ENCODE data around the gene TMEM258.

The TMEM258 gene

DNA sequence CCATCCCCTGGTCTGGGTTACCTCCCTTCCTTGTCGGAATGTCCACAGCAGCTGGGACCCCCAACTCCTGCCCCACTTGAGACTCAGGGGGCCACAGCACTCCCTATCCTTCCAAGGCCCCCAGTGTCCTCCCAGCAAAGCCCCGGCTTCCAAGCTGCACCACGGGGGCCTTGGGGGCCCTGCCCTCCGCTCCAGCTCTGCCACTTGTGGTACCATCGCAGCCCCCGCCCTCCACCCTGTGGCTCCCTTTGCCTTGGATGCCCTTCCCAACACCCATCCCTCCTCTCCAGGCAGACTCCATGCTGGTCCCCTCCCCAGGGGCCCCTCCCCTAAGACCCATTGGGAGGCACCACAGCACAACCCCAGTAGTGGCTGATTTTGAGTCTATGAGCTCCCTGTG is 17.3 kb downstream of the TMEM258 start:
- no peak for DNase-seq

DNA sequence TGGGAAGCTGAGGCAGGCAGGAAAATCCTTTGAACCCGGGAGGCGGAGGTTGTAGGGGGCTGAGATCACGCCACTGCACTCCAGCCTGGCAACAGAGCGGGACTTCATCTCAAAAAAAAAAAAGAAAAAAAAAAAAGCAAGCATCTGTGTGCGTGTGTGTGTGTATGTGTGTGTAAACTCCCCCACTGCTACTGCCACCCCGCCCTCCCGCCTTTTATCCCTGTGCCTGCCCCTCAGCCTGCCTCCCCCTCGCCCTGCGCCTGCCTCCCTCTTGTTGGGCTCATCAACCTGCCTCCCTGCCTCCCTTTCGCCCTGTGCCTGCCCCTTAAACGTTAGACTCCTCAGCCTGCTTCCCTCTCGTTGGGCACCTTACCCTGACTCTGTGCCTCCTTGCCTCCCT is 18.0 kb downstream of the TMEM258 start:
- no peak for DNase-seq

DNA sequence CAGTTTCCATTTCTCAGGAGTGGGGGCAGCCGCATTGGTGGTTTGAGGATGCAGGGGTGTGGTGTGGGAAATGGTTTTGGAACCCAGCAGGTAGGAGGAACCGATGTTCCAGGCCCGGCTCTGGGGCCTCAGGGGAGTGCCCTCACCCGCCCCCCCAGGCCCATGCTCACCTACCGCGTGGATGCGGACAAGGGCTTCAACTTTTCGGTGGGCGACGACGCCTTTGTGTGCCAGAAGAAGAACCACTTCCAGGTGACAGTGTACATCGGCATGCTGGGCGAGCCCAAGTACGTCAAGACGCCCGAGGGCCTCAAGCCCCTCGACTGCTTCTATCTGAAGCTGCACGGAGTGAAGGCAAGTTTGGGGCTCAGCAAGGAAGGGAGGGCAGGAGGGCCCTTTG is 18.6 kb downstream of the TMEM258 start:
- no peak for DNase-seq

DNA sequence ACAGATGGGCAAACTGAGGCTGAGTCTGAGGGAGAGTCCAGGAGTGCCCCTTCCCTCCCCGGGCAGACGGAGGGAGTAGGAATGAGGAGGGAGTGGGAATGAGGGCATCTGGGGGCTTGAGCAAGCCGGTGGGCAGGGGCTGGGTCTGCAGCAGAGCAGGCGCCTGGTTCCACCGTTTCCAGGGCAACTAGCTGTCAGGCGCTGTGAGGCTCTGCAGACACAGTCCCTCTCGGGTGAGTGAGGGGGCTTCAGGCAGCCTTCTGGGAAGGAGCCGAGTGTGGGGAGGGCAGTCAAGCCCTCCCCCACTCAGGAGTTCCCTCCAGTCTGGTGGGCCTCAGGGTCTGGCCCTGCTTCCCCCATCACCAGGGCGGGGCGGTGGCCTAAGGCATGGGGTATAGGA is 19.0 kb downstream of the TMEM258 start:
- DNase-seq: no peak

DNA sequence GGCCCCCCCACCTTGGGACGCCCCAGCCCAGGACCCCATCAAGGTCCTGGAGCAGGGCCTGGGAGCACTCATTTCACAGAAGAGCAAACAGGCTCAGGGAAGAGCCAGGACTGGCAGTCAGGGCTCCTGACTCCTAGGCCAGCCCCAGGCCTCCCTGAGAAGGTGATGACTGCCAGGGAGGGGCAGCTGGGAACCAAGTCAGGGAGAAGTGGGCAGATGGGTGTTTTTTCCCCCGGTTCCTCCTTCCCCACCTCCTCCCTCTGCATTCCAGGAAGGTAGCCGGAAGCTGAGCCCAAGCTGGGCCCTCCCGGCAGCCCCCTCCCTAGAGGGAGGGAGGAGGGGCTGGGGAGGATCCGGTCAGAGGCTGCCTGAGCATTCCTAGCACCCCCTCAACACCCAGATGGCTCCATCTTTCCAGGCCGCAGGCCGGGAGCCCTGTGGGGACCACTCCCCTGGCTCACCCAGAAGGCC is 20.4 kb downstream of the TMEM258 start:
- no peak for DNase-seq

DNA sequence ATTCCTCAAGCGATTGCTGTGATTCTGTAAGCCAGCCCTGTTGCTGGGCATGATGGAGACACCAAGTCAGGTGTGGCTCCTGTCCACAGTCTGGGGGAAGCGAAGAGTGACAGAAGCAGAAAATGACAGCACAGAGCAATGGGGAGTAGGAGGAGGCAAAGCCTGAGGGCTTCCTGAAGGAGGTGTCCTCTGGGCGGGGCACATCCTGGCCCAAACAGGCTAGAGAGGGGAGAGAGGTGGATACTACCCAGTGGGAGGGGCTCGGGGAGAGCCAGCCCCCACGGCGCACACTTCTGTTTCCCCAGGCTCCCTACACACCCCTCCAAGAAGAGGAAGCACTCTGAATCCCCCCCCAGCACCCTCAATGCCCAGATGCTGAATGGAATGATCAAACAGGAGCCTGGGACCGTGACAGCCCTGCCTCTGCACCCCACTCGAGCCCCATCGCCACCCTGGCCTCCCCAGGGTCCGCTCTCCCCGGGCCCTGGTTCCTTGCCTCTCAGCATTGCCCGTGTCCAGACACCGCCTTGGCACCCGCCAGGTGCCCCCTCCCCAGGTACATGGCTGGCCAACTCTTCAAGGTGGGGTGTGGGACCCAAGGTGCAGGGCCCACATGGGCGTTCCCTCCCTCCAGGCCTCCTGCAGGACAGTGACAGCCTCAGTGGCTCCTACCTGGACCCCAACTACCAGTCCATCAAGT is 21.1 kb downstream of the TMEM258 start:
- DNase-seq: no peak

DNA sequence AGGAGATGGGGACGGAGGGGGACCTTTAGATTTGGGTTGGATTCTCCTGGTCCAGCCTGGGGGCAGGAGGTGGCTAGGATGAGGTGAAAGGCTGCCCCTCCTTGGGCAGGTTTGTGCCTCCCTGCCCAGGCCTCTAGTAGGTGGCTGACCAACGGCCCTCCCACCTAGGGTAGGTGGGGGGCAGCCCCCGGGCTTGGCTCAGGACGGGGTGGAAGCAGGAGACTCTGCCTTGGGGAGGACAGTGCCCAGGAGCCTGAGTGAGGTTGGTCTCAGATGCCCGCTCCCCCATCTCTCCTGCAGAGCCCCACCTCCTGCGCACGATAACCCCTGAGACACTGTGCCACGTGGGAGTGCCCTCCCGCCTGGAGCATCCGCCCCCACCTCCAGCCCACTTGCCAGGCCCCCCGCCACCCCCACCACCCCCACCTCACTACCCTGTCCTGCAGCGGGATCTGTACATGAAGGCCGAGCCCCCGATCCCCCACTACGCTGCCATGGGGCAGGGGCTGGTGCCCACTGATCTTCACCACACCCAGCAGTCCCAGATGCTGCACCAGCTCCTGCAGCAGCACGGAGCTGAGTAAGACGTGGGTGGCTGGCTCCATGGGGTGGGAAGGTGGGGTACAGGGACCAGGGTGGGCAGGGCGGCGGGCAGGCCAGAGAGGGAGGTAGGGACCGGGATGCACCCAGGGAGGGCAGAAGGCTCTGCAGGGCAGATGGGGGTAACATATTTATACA is 22.3 kb downstream of the TMEM258 start:
- DNase-seq: no peak

DNA sequence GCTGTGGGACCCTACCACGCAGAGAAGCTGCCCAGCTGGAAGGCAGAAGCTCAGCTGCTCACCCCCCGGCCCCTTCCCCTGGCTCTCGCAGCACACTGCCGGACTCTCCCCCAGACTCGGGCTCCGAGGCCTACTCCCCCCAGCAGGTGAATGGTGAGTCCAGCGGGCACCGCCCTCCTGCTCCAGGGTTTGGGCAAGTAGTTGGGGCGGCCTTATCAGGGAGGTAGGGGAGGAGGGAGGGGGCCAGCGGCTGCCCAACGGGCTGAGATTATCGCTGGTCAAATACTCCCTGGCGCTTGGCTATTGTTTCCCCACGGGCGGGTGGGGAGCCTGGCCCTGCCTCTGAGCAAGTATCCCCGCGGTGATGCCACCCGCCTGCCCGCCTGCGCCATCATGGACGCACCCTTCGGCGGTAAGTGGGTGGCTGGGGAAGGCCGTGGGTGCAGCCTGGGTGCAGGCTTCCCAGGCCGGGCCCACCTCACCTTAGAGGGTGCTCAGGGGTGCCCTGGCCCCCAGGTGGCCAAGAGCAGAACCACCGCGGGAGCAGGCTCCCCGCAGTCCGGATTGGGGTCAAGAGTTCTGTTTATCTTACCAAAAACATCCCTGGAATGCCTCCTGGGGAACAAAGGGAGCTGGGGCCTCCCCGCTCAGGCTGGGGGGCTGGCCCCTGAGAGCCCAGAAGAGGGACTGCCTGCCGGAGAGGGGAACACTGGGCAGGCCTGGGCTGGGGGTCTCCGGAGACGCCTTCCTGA is 23.1 kb downstream of the TMEM258 start:
- DNase-seq: peak; percentile 25

DNA sequence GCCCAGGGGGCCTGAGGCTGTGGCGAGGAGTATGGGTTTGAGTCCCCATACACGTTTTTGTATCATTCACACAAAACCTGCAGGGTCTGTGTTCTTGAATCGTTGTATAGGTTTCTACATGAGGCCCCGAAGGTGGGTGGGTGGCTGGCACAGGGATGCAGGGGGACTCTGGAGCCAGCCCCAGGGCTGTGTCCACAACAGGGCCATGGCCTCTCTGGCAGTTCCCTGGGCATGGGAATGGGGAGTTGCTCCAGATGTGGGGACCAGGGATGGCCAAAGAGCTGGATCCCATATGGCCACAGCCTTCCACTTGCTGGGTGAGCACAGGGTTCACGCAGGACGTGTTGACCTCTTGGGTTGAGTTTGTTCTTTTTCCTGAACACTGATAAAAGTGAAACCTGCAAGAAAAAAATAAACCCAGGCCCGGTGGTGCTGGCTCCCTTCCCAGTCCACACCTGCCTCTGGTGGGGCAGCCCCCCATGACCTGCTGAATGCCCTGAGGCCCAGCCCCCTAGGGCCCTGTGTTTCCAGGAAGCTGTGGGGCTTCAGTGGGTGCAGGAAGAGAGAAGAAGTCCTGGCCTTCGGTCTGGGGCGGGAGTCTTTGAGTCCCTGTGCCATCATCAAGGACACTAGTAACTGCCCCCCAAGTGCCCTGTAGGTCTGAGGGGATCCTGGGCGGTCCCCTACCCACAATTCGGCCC is 23.9 kb downstream of the TMEM258 start:
- no peak for DNase-seq

DNA sequence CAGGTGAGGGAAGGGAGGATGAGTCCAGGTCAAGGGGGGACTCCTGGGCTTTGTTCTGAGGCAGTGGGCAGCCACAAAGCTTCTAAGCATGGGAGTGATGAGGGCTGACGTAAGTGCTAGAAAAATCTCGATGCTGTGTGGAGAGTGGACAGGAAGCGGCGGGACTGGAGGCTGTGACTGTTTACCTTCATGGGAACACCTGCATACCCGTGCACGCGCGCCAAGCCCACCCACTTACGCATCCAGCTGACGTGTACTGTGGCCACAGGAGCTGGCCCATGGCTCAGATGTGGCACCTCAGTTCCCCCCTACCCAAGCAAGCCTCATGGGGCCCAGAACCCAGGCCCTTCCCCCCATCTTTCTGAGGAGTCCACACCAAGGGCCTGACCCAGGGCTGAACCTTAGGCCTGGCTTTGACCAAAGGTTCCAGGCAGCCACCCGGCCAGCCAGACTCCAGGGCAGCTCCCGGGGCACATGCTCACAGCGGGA is 26.0 kb downstream of the TMEM258 start:
- DNase-seq: peak; percentile 28

DNA sequence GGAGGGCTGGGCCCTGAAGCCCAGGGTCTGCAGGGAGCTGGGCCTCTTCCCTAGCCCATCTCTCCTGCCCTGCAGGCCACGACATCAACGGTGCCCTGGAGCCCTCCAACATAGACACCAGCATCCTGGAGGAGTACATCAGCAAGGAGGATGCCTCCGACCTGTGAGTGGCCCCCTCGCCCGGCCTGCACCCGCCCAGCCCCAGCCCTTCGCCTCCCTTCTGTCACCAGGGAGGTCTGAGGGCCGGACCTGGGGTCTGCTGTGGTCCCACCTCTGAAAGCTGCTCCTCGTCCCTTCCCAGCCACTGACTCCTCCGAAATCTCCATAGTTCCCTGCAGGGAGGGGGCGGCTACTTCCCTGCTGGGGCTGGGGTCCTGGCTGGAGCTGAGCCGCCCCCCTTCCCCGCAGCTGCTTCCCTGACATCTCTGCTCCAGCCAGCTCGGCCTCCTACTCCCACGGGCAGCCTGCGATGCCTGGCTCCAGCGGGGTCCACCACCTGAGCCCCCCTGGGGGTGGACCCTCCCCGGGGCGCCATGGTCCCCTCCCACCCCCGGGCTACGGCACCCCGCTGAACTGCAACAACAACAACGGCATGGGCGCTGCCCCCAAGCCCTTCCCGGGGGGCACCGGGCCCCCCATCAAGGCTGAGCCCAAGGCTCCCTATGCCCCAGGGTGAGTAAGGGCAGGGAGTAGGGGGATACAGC is 26.7 kb downstream of the TMEM258 start:
- DNase-seq: no peak

DNA sequence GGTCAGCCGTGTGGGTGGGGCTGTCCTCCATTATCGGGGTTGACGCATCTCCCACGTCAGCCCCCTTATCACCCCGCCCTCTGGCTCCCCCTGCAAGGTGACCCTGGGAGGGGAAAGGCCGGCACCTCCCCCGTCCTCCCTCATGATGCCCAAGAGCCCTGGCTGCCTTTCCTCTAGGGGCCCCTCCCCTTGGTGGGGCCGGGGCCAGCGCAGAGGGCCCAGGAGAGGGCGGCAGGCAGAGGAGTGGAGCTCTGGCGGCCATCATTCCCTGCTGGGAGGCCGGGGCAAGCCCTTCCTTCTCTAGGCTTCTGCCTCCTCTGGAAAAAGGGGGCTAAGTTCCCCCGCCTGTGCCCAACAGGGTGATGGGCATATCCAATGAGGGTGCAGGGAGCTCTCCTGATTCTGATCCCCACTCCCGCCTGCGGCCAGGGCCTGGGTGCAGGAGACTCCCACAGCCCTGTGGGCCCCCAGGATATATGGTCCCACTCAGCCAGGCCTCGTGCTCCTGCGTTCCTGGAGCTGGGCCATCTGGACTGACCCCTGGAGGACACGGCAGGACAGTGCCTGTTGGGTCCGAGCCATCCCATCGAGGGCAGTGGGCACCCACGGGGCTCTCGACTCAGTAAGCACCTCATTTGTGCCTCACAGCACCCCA is 27.7 kb downstream of the TMEM258 start:
- no peak for DNase-seq

DNA sequence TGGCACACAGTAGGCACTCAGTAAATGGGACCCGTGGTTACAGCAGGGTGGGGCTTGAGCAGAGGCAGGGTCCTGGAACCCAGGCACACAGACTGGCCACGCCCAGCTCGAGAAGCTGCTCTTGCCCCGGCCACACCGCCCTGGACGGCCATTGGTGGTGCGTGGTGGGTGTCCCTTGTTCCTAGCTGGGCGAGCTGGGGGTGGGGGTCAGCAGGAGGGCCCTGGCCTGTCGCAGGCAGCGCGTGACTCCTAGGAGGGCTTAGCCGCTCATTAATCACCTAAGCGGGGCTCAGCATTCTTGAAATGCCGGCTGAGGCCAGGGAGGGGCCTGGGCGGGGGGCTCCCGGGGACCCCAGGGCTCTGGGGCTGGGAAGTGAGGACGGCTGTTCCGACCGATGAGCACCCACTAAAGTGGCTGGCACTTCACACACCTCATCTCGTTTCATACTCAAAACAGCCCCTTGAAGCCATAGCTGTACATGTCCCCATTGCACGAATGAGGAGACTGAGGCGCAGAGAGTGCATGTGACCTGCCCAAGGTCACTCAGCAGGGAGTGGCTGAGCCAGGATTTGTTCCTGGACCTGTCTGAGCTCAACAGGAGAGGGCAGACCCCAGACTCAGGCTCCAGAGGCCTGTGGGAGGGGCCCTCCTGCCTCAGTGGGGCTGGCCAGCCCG is 28.3 kb downstream of the TMEM258 start:
- DNase-seq: no peak

DNA sequence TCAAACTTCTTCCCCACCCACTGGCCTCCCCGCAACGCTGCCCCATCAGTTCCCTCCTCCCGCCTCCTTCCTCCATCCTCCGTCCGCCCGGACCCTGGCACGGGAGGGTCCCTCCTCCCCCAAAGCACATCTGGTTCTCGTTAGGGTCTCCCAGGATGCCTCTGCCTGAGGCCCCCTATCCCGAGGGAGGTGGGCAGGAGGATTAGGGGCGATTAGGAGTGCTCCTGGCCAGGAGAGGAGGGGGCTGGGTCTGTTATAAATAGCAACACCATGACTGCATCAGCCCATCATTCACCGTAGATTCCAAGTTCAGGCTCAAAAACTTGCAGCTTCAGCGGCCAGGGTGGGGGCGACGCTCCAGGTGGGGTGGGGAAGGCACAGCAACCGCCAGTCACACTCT is 29.6 kb downstream of the TMEM258 start:
- DNase-seq: peak; percentile 35

DNA sequence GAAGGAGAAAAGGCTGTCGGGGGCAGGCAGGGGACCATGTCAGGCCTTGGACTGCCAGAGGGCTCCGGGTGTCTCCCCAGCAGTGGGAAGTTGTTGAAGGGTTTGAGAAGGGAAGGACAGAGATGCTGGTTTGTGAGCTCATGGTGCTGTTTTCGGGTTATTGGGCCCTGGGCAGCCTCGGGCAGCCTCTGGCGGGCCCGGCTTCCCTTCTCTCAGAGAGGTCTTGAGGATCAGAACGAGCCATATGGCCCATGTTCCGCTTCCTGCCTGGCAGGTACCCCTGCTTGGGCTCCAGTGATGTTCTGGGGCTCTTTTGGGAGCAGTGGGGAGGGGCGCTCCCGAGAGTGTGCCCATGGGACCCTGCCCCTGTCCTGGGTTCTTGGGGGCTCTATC is 30.2 kb downstream of the TMEM258 start:
- DNase-seq: no peak

DNA sequence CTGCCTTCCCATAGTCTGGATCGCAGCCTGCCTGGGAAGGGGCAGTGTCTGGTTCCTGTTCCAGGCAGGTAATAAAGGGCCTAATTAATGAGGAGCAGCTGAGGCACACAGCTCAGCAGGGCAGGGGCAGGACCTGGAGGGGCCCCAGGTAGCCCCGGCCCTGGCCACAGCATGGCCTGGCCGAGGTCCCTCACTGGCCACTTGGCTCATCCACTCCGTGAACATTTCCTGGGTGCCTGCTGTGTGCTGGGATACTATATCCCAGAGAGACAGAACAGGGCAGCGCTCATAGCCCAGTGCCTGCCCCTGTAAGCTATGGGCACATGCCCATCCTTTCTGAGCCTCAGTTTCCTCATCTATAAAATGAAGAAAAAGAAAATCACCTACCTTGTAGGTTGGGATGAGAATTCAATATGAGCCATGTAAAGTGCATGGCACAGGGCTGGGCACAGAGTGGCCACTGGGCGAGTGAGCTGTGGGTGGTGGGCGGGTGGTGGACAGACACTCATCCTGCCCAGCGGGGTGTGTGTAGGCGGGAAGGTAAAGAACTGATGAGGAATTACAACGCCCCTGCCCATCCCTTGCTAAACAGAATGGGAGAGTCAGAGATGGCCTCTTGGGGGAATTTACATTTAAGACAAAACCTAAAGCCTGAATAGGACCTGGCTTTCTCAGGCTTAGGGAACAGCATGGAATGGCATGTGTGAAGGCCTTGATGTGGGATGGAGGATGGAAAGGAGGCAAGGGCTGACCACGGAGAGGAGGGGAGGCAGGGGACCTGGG is 30.8 kb downstream of the TMEM258 start:
- no peak for DNase-seq

DNA sequence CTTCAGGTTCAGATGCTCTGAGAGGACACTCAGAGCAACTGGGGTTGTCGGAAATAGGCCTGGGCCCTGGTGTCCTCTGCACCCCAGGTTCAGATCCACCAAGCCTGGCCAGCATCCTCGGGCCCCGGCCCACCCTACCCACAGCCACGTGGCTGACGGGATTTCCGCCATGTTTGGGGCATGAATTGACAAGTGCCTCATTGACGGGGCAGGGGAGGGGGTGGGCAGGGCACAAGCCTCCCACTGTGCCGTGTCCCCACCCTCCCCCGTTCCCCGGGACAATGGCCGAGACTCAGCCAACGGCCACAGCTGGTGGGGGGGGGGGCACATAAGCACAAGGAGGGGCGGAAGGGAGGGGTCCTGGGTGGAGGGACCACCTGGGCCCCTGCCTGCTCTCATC is 31.5 kb downstream of the TMEM258 start:
- DNase-seq: no peak

DNA sequence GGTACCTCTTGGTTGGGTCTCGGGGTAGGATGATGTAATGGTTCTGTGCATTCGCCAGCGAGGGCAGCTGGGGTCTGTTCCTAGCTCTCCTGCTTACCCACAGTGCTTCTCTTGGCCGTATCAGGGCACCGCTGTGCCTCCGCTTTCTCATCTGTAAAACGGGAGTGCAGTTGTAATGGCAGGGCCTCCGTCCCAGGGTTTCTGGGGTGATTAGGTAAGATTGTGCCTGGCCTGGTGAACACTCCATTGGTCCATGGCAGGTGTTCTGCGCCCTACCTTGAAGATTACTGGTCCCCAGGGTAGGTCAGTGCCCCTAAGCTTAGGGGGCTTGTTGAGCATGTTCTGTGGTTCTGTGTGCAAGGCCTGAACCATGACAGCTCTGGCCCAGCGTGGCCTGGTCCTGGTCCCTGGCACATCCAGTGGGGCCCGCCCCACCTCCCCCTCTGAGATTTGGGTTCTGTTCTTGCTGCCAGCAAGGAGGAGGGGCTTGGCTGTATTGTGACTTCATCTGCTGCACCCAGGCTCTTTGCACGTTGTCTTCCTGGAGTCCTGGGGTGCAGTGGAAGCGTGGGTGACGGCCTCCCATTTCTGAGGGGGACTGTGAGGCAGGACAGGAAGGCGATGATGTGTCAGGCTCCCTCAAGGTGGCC is 35.1 kb downstream of the TMEM258 start:
- DNase-seq: no peak

DNA sequence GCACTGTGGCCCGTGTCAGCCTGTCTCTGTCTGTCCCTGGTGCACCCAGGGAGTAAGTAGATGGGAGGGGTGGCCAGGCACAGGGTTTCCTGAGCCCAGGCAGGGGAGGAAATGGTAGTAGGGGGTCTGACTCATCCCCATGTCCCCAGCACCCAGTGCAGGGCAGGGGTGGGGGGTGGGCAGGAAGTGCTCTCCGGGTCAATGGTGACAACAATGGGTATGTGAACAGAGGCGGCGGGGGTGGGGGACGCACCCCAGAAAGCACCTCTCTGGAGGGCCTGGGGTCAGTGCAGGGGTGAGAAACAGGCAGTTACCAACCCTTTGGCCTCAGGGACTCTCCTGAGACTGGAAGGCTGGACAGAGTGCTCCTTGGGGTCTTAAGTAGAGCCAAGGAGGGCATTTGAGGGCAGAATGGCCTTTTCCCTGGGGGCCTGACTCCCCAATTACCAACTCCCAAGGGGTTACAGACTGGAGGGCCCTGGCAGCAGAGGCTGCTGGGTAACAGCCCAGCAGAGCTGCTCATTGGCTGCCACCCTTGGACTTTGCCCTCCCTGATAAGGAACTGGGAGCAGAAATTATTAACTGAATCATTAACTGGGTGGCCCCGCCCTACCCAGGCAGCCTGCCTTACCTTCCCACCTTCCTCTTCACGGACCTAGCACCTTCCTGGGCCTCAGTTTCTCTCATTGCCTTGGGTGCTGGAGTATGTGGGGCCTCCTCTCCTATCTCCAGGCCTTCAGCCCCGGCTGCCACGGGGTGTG is 35.8 kb downstream of the TMEM258 start:
- DNase-seq: peak; percentile 63
